Subcutaneous adipose tissue (tissue), 4 donors: Measurements from ENCODE around the gene HTRA1. TPM values are rescaled to one million over a fixed set of nuclear protein-coding genes. Genes with fewer than 3 reads are reported as not detected.

Source experiments
- CTCF ChIP-seq: fragments of 450-650 bp; IDR thresholded peaks from one replicate; pipeline ENCODE4 v1.5.1; 2016; ENCODE audit warnings: low read depth, mild to moderate bottlenecking, control low read depth, antibody characterized with exemption, moderate library complexity
- total RNA-seq, 4 donors: library from RNA; depleted of rRNA; stranded (reverse); fragments of >200 nt; gene quantifications; one replicate each; pipeline ENCODE4 v1.1.0, GENCODE V29; 2016

HTRA1 gene
- total RNA-seq, 4 donors from 2014 or later: 135 to 402 (median 304) TPM

GRCh38 chr10:122474131-122474818, 12.9 kb downstream of the HTRA1 start:
- TF ChIP-seq CTCF: no peak

- no peak for TF ChIP-seq CTCF
Measured at GRCh38 chr10:122475100-122475499, 13.7 kb downstream of the HTRA1 start.

- TF ChIP-seq CTCF: no peak
Measured at GRCh38 chr10:122475591-122476332, 14.4 kb downstream of the HTRA1 start.

- TF ChIP-seq CTCF: no peak
Measured at GRCh38 chr10:122476333-122476695, 15.0 kb downstream of the HTRA1 start.

GRCh38 chr10:122477436-122477835, 16.1 kb downstream of the HTRA1 start:
- TF ChIP-seq CTCF: no peak

- no peak for TF ChIP-seq CTCF
Measured at GRCh38 chr10:122478971-122479370, 17.6 kb downstream of the HTRA1 start.

GRCh38 chr10:122480146-122480833, 18.9 kb downstream of the HTRA1 start:
- no peak for TF ChIP-seq CTCF
